Natural killer cell (primary cell): ENCODE measurements around the gene RAMP1. TPM values are rescaled to one million over a fixed set of nuclear protein-coding genes. Genes with fewer than 3 reads are reported as not detected.

Experiments used
- ATAC-seq, 3 donors: fragments of 150-1000 bp in 2 of 3; fragments of 200-7000 bp in 1 of 3; cut with Tn5 transposase; 1 replicate in 1 of 3; 2 replicates in 2 of 3; pipeline ENCODE4 v1.10.0; 2021; ENCODE audit warnings: mild to moderate bottlenecking in 2 of 3, moderate library complexity in 2 of 3
- DNase-seq, 2 donors: peaks; one replicate each; pipeline versions ENCODE4 v3.0.0 to v3.0.0-alpha.2; 2013 to 2021; ENCODE audit warnings: mixed read lengths in 1 of 2
- H3K27ac ChIP-seq: one replicate; pipeline ENCODE4 v1.5.1; 2013; ENCODE audit warnings: mild to moderate bottlenecking, low read length
- H3K27me3 ChIP-seq: one replicate; pipeline ENCODE4 v1.6.1; 2013; ENCODE audit warnings: low read length; ENCODE audit not compliant: control insufficient read depth, insufficient read depth
- H3K36me3 ChIP-seq: one replicate; pipeline ENCODE4 v1.6.1; 2013; ENCODE audit warnings: low read length; ENCODE audit not compliant: control insufficient read depth, insufficient read depth
- H3K4me1 ChIP-seq: one replicate; pipeline ENCODE4 v1.6.1; 2013; ENCODE audit warnings: low read length; ENCODE audit not compliant: control insufficient read depth, insufficient read depth
- H3K4me3 ChIP-seq: one replicate; pipeline ENCODE4 v1.5.1; 2013; ENCODE audit warnings: low read length
- H3K9me3 ChIP-seq: one replicate; pipeline ENCODE4 v1.6.1; 2013; ENCODE audit warnings: low read length; ENCODE audit not compliant: control insufficient read depth, insufficient read depth
- H3K27ac Mint-ChIP-seq, 2 donors: one replicate each; pipeline ENCODE4 v1.8.0; 2022; ENCODE audit warnings: mild to moderate bottlenecking in 2 of 2, mixed read lengths in 2 of 2, moderate library complexity in 1 of 2
- H3K27me3 Mint-ChIP-seq, 2 donors: one replicate each; pipeline ENCODE4 v1.8.0; 2022; ENCODE audit warnings: low read depth in 2 of 2, mixed read lengths in 2 of 2
- H3K36me3 Mint-ChIP-seq: one replicate; pipeline ENCODE4 v1.8.0; 2022; ENCODE audit warnings: mixed read lengths
- H3K4me1 Mint-ChIP-seq, 2 donors: one replicate each; pipeline ENCODE4 v1.8.0; 2022; ENCODE audit warnings: mixed read lengths in 2 of 2
- H3K4me3 Mint-ChIP-seq: one replicate; pipeline ENCODE4 v1.8.0; 2022; ENCODE audit warnings: mild to moderate bottlenecking, moderate library complexity, mixed read lengths
- H3K9me3 Mint-ChIP-seq, 2 donors: one replicate each; pipeline ENCODE4 v1.8.0; 2022; ENCODE audit warnings: mixed read lengths in 2 of 2
- CTCF ChIP-seq: fragments of 200-600 bp; IDR thresholded peaks from one replicate; pipeline ENCODE4 v1.8.0; 2022; ENCODE audit warnings: antibody characterized with exemption
- WGBS: methylation state at CpG from one replicate; pipeline ENCODE4 v1.1.7; 2013; ENCODE audit warnings: missing lambda C conversion rate; ENCODE audit not compliant: insufficient coverage; 5-methylcytosine and 5-hydroxymethylcytosine counted together
- intact Hi-C: fragments of 100-400 bp; cut with micrococcal nuclease; formaldehyde crosslinking; loops from one replicate; pipeline ENCODE4 v1.14.2; 2022
- total RNA-seq, 4 donors: library from RNA; stranded (reverse); fragments of 120-200 nt in 1 of 4; gene quantifications; one replicate each; pipeline versions ENCODE4 v1.2.3 to v1.2.4, GENCODE V29; 2013 to 2022

RAMP1 gene
- total RNA-seq, 3 donors from 2014 or later (not counting 1 experiment from before 2014, with no cell fraction given) = 3.9 to 11.0 (median 4.9) TPM

- intact Hi-C loops = no loop called here
- no peak for ATAC-seq
Observed at GRCh38 chr2:237924164-237924534, 64.7 kb downstream of the RAMP1 start.

GRCh38 chr2:237927135-237927534 is 67.7 kb downstream of the RAMP1 start:
- ATAC-seq = no peak
- no peaks in the 10 kb centered on the region for H3K36me3 ChIP-seq
- intact Hi-C loops = no loop called here
- H3K4me1 ChIP-seq = peaks cover 32% of the 10 kb centered on the region
- Mint-ChIP-seq H3K9me3 (peaks cover 0 to 2% of the 10 kb centered on the region in 2 donors), H3K4me1 (peaks cover 24 to 30% of the 10 kb centered on the region in 2 donors), H3K27ac (peak overlapping the region in 1 of 2 donors; percentile 91), H3K36me3 (no peaks in the 10 kb centered on the region), H3K27me3 (no peaks in the 10 kb centered on the region), H3K4me3 (no peak overlapping the region)
- H3K27ac ChIP-seq = no peak overlapping the region
- TF ChIP-seq CTCF = no peak
- no peaks in the 10 kb centered on the region for H3K27me3 ChIP-seq
- no peak for DNase-seq
- H3K9me3 ChIP-seq = no peaks in the 10 kb centered on the region
- H3K4me3 ChIP-seq = no peak overlapping the region
- WGBS = 93% methylated on average over 4 of the region's 5 CpGs

More at GRCh38 chr2:237924164-237924534, 64.7 kb downstream of the RAMP1 start:
- no peaks in the 10 kb centered on the region for H3K27me3 ChIP-seq
- no peaks in the 10 kb centered on the region for H3K36me3 ChIP-seq
- Mint-ChIP-seq H3K9me3 (peaks cover 0 to 2% of the 10 kb centered on the region in 2 donors), H3K4me3 (peak overlapping the region; percentile 85), H3K4me1 (peaks cover 28 to 34% of the 10 kb centered on the region in 2 donors), H3K36me3 (no peaks in the 10 kb centered on the region), H3K27ac (peak overlapping the region; percentile 8 to 84), H3K27me3 (no peaks in the 10 kb centered on the region)
- 92% methylated on average over 14 of the region's 14 CpGs for WGBS
- DNase-seq = no peak
- no peaks in the 10 kb centered on the region for H3K9me3 ChIP-seq
- no peak for TF ChIP-seq CTCF
- peaks cover 38% of the 10 kb centered on the region for H3K4me1 ChIP-seq
- no peak overlapping the region for H3K4me3 ChIP-seq
- H3K27ac ChIP-seq = no peak overlapping the region

- H3K4me1 Mint-ChIP-seq = peaks cover 24 to 25% of the 10 kb centered on the region in 2 donors
- H3K4me3 Mint-ChIP-seq = no peak overlapping the region
- no peaks in the 10 kb centered on the region for H3K27me3 Mint-ChIP-seq
- no peak for TF ChIP-seq CTCF
- no peak overlapping the region for H3K27ac Mint-ChIP-seq
- ATAC-seq = no peak
- H3K36me3 Mint-ChIP-seq = no peaks in the 10 kb centered on the region
- Histone ChIP-seq H3K4me1 (peaks cover 23% of the 10 kb centered on the region), H3K9me3 (no peaks in the 10 kb centered on the region), H3K27me3 (no peaks in the 10 kb centered on the region), H3K27ac (no peak overlapping the region), H3K36me3 (no peaks in the 10 kb centered on the region), H3K4me3 (no peak overlapping the region)
- intact Hi-C loops = no loop called here
- WGBS = 97% methylated on average over 3 of the region's 4 CpGs
- no peak for DNase-seq
- peaks cover 0 to 2% of the 10 kb centered on the region in 2 donors for H3K9me3 Mint-ChIP-seq
Observed at GRCh38 chr2:237927986-237928385, 68.6 kb downstream of the RAMP1 start.

- no peaks in the 10 kb centered on the region for H3K36me3 Mint-ChIP-seq
- peaks cover 18% of the 10 kb centered on the region for H3K4me1 ChIP-seq
- ATAC-seq = no peak
- H3K27me3 ChIP-seq = no peaks in the 10 kb centered on the region
- no peak overlapping the region for H3K4me3 ChIP-seq
- peaks cover 13 to 24% of the 10 kb centered on the region in 2 donors for H3K4me1 Mint-ChIP-seq
- H3K27me3 Mint-ChIP-seq = no peaks in the 10 kb centered on the region
- no peak overlapping the region for H3K27ac Mint-ChIP-seq
- no peak overlapping the region for H3K4me3 Mint-ChIP-seq
- H3K9me3 ChIP-seq = no peaks in the 10 kb centered on the region
- WGBS = 91% methylated on average over 9 of the region's 9 CpGs
- H3K9me3 Mint-ChIP-seq = no peaks in the 10 kb centered on the region
- no peak overlapping the region for H3K27ac ChIP-seq
- intact Hi-C loops = no loop called here
- no peaks in the 10 kb centered on the region for H3K36me3 ChIP-seq
- no peak for DNase-seq
- TF ChIP-seq CTCF = no peak
Observed at GRCh38 chr2:237929979-237930378, 70.6 kb downstream of the RAMP1 start.
